GM12872 (cell line): ENCODE data around the gene MELK.

Source experiments
- TF ChIP-seq, protein P1 (sequence below): IDR thresholded peaks from 3 replicates; pipeline ENCODE4 v1.5.1; 2011; ENCODE audit warnings: low read depth, mild to moderate bottlenecking, low read length, moderate library complexity; ENCODE audit not compliant: insufficient read depth

Gene MELK

GRCh38 chr9:36572515-36573418 is at the start of gene MELK:
Gene MELK (plus strand): TSS chr9:36572895. CDS start chr9:36581682, 8,787 bp downstream.
- TF ChIP-seq, protein P1, sequence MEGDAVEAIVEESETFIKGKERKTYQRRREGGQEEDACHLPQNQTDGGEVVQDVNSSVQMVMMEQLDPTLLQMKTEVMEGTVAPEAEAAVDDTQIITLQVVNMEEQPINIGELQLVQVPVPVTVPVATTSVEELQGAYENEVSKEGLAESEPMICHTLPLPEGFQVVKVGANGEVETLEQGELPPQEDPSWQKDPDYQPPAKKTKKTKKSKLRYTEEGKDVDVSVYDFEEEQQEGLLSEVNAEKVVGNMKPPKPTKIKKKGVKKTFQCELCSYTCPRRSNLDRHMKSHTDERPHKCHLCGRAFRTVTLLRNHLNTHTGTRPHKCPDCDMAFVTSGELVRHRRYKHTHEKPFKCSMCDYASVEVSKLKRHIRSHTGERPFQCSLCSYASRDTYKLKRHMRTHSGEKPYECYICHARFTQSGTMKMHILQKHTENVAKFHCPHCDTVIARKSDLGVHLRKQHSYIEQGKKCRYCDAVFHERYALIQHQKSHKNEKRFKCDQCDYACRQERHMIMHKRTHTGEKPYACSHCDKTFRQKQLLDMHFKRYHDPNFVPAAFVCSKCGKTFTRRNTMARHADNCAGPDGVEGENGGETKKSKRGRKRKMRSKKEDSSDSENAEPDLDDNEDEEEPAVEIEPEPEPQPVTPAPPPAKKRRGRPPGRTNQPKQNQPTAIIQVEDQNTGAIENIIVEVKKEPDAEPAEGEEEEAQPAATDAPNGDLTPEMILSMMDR = no peak

DNA sequence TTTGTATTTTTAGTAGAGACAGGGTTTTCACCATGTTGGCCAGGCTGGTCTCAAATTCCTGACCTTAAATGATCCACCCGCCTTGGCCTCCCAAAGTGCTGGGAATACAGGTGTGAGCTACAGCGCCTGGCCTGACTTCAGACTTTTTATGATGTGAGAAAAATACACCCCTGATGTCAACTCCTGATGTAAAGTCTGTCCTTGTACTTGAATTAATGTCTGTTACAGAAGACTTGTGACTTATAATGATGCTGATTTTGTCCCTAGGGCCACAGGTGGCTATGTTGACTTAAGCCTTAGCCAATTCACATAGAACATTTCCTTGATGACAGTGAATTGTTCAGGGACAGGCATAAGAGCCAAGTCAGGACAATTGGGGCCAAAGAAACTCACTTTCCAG is 42.5 kb upstream of the MELK start:
- TF ChIP-seq, protein P1 = no peak

GRCh38 chr9:36532353-36532752 is 40.3 kb upstream of the MELK start:
- TF ChIP-seq, protein P1 = no peak

DNA sequence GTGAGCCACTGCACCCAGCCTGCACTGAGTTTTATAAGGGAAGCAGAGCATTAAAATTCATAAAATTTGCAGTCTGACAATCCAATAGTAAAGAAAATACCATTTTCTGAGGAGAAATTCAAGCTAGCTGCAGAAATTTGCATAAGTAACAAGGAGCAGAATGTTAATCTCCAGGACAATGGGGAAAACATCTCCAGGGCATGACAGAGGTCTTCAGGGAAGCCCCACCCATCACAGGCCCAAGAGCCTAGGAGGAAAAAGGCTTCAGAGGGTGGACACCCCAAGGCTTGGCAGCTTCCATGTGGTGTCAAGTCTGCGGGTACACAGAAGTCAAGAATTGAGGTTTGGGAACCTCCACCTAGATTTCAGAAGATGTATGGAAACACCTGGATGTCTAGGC is 37.6 kb upstream of the MELK start:
- TF ChIP-seq, protein P1 = no peak

DNA sequence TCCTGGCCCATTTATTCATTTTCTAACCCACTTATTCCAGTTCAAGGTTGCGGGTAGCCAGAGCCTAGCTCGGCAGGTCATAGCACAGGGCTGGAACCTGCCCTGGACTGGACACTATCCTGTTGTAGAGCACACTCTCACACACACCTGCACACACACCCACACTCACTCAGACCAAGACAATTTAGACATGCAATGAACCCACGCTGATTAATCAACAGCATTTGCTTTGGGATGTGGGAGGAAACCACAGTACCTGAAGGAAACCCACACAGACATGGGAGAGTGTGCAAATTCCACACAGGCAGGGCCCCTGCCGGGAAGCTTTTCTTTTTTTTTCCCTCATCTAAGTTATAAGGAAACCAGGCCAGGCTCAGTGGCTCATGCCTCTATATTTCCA is 34.8 kb upstream of the MELK start:
- TF ChIP-seq, protein P1 = no peak

- TF ChIP-seq, protein P1 = no peak
Measured at GRCh38 chr9:36542355-36542754, 30.3 kb upstream of the MELK start.

- TF ChIP-seq, protein P1 = no peak
Measured at GRCh38 chr9:36543916-36544315, 28.8 kb upstream of the MELK start.
